ENCODE data around the gene FBXO31. TPM values are rescaled to one million over a fixed set of nuclear protein-coding genes. Genes with fewer than 3 reads are reported as not detected.

Gene FBXO31
- total RNA-seq, 1 experiment from 2014 or later, result 40.4 TPM

DNA sequence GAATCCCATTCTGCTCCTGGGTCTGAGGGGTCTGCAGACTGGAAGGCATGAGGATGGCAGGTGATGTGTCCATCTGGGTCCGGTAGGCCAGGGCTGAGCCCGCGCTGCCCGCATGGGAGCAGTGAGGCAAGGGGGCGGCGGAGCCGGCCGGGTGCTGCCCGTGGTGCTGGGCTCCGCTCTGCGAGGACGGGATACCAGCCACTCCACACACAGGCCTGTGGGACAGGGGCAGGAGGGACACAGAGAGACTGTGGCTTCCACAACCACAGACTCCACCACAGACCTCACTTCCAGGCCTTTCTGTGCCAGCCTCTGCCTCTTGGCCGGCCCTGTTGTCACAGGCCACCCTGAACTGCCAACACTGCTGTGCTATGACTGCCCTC lies 33.9 kb upstream of the FBXO31 start:
- H3K36me3 Mint-ChIP-seq (ENCODE audit: insufficient read depth, unreplicated experiment), result peaks cover 71% of the 10 kb centered on the region
- TF ChIP-seq, protein P1, sequence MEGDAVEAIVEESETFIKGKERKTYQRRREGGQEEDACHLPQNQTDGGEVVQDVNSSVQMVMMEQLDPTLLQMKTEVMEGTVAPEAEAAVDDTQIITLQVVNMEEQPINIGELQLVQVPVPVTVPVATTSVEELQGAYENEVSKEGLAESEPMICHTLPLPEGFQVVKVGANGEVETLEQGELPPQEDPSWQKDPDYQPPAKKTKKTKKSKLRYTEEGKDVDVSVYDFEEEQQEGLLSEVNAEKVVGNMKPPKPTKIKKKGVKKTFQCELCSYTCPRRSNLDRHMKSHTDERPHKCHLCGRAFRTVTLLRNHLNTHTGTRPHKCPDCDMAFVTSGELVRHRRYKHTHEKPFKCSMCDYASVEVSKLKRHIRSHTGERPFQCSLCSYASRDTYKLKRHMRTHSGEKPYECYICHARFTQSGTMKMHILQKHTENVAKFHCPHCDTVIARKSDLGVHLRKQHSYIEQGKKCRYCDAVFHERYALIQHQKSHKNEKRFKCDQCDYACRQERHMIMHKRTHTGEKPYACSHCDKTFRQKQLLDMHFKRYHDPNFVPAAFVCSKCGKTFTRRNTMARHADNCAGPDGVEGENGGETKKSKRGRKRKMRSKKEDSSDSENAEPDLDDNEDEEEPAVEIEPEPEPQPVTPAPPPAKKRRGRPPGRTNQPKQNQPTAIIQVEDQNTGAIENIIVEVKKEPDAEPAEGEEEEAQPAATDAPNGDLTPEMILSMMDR (IDR thresholded peaks at IDR 0.05; ENCODE audit: unreplicated experiment), result no peak
- H3K27me3 Mint-ChIP-seq (ENCODE audit: unreplicated experiment), result no peaks in the 10 kb centered on the region
- CTCF ChIA-PET, result interaction anchor here (0.9 to 2.1 kb wide), 5 partner anchors 8 to 218 kb away, joined by 3 to 29 read pairs (median 4); no protein-coding TSS in a partner anchor
- H3K27ac Mint-ChIP-seq (ENCODE audit: unreplicated experiment), result no peak overlapping the region
- no peak for DNase-seq
- no peaks in the 10 kb centered on the region for H3K9me3 Mint-ChIP-seq (ENCODE audit: low read depth, unreplicated experiment)
- no peaks in the 10 kb centered on the region for H3K4me1 Mint-ChIP-seq (ENCODE audit: low read depth, unreplicated experiment)
- H3K4me3 Mint-ChIP-seq (ENCODE audit: low read depth, unreplicated experiment), result no peak overlapping the region
- no TSS peak for BruUV-seq (replicated peaks)
- intact Hi-C loops (cut with micrococcal nuclease; ENCODE audit: unreplicated experiment), result loop anchor here (2.0 to 10.0 kb wide), 2 partner anchors 157 to 219 kb away; no protein-coding TSS in a partner anchor

DNA sequence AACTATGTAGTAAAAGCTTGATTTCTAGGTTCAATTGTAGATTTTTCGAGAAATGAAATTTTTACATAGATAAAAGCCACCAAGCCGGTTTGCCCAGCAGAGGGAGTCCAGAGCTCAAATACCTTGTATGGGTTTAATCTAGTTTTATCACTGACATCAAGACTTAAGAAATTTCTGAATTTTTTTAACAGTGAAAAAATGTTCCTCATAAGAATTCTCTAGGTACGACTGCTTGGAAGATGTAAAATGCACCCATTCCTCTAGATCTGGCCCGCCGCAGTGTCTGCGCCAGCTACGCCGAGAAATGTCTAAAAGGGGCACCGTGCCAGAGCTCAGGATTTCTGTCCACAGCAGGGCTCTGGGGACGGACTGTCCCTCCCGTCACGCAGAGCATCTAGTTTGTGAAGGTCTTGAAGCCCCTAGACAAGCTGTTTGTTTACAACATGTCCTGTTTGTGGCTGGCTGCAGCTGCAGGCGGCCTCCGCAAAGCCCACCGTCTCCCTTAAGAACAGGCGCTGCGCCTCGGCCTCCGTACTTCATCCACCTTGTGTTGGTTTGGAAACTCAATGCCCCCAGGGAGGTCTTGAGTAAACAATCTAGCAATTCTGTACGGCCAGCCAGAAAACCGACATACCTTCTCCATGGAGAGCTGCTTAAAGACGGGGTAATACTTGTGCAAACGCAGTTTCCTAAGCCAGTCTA lies 33.4 kb upstream of the FBXO31 start:
- DNase-seq, result peak; percentile 51
- H3K27ac Mint-ChIP-seq (ENCODE audit: unreplicated experiment), result no peak overlapping the region
- no peaks in the 10 kb centered on the region for H3K9me3 Mint-ChIP-seq (ENCODE audit: low read depth, unreplicated experiment)
- intact Hi-C loops (cut with micrococcal nuclease; ENCODE audit: unreplicated experiment), result loop anchor here (2.0 to 10.0 kb wide), 2 partner anchors 158 to 220 kb away; no protein-coding TSS in a partner anchor
- H3K27me3 Mint-ChIP-seq (ENCODE audit: unreplicated experiment), result no peaks in the 10 kb centered on the region
- CTCF ChIA-PET, result interaction anchor here (0.7 to 2.1 kb wide), 8 partner anchors 9 to 219 kb away, joined by 3 to 29 read pairs (median 3); no protein-coding TSS in a partner anchor
- TF ChIP-seq, protein P1 (IDR thresholded peaks at IDR 0.05; ENCODE audit: unreplicated experiment), result peak; percentile 47
- H3K4me3 Mint-ChIP-seq (ENCODE audit: low read depth, unreplicated experiment), result no peak overlapping the region
- no peaks in the 10 kb centered on the region for H3K4me1 Mint-ChIP-seq (ENCODE audit: low read depth, unreplicated experiment)
- peaks cover 70% of the 10 kb centered on the region for H3K36me3 Mint-ChIP-seq (ENCODE audit: insufficient read depth, unreplicated experiment)
- BruUV-seq (replicated peaks), result no TSS peak

DNA sequence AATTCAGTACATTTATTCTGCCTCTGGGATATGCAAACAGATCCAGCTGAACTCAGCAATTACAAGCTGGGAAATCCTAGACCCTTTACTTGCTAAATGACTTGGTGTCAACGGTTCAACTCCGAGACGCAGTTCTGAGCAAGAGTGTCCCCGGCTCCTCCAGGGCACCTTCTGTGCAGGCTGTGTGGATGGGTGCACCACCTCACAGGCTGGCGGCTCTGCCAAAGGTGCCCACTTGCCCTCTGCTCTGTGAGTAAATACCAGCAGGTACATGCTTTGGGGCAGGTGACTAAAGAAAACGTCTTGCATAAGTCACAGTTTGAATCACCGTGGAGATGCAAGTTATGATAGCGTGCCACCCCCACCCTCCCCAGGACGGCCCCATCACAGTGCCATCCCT lies 31.9 kb upstream of the FBXO31 start:
- Mint-ChIP-seq H3K27ac (ENCODE audit: unreplicated experiment) (no peak overlapping the region), H3K4me3 (ENCODE audit: low read depth, unreplicated experiment) (no peak overlapping the region), H3K4me1 (ENCODE audit: low read depth, unreplicated experiment) (no peaks in the 10 kb centered on the region), H3K9me3 (ENCODE audit: low read depth, unreplicated experiment) (no peaks in the 10 kb centered on the region), H3K27me3 (ENCODE audit: unreplicated experiment) (no peaks in the 10 kb centered on the region), H3K36me3 (ENCODE audit: insufficient read depth, unreplicated experiment) (peaks cover 69% of the 10 kb centered on the region)
- CTCF ChIA-PET, result no interaction called here
- TF ChIP-seq, protein P1 (IDR thresholded peaks at IDR 0.05; ENCODE audit: unreplicated experiment), result no peak
- no peak for DNase-seq
- no TSS peak for BruUV-seq (replicated peaks)
- intact Hi-C loops (cut with micrococcal nuclease; ENCODE audit: unreplicated experiment), result loop anchor here (10.0 kb wide), 1 partner anchor 159 kb away; no protein-coding TSS in a partner anchor

DNA sequence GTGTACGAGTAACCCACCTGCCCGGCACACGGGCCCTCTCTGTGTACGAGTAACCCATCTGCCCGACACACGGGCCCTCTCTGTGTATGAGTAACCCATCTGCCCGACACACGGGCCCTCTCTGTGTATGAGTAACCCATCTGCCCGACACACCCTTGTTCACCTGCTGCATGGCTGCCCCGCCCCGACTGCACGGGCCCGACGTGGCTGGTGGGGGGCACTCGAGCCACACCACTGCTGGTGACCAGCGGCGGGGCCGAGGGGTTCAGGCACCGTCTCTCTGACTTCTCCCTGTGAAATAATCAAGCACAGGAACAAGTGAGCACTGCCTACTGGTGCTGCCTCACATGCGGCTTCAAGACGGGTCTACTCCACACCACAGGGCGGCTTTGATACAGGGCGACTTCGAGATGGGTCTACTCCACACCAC lies 30.7 kb upstream of the FBXO31 start:
- no peaks in the 10 kb centered on the region for H3K27me3 Mint-ChIP-seq (ENCODE audit: unreplicated experiment)
- H3K36me3 Mint-ChIP-seq (ENCODE audit: insufficient read depth, unreplicated experiment), result peaks cover 70% of the 10 kb centered on the region
- no peaks in the 10 kb centered on the region for H3K9me3 Mint-ChIP-seq (ENCODE audit: low read depth, unreplicated experiment)
- TF ChIP-seq, protein P1 (IDR thresholded peaks at IDR 0.05; ENCODE audit: unreplicated experiment), result no peak
- no peaks in the 10 kb centered on the region for H3K4me1 Mint-ChIP-seq (ENCODE audit: low read depth, unreplicated experiment)
- BruUV-seq (replicated peaks), result no TSS peak
- no peak for DNase-seq
- CTCF ChIA-PET, result no interaction called here
- intact Hi-C loops (cut with micrococcal nuclease; ENCODE audit: unreplicated experiment), result loop anchor here (10.0 kb wide), 1 partner anchor 161 kb away; no protein-coding TSS in a partner anchor
- no peak overlapping the region for H3K27ac Mint-ChIP-seq (ENCODE audit: unreplicated experiment)
- no peak overlapping the region for H3K4me3 Mint-ChIP-seq (ENCODE audit: low read depth, unreplicated experiment)
